ENCODE measurements around the gene ATMIN.
A peak's percentile ranks its signal among the peaks of the same experiment; 100 is the strongest.

The ATMIN gene

DNA sequence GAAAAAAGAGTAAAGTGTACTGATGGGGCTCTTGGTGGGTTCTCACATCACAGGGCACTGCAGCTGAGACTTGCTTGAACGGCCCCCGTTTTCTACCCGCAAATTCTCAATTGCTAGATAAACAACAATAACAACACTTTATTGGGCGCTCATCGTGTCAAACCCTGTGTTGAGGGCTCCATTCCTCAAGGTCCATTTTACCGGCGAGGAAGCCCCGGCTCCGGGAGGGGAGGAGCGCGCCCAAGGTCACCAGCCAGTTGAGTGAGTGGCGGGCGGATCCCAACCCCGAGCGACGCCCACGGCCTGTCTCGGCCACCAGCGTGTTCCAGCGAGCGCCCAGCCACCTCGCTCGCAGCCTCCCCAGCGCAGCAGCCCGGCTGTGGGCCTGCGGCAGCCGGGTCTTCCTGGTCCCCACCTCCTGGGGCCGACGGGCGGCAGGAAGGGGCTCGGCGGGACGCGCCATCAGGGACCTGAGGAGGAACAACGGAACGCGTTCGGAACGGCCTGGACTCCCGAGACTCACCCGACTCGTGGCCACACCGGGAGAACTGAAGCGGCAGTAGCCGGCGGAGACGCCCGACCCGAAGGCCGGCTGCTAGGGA lies 29.3 kb upstream of the ATMIN start:
- DNase-seq: peak in 27 of 56 donors; percentile 41 to 81 (median 60)

DNA sequence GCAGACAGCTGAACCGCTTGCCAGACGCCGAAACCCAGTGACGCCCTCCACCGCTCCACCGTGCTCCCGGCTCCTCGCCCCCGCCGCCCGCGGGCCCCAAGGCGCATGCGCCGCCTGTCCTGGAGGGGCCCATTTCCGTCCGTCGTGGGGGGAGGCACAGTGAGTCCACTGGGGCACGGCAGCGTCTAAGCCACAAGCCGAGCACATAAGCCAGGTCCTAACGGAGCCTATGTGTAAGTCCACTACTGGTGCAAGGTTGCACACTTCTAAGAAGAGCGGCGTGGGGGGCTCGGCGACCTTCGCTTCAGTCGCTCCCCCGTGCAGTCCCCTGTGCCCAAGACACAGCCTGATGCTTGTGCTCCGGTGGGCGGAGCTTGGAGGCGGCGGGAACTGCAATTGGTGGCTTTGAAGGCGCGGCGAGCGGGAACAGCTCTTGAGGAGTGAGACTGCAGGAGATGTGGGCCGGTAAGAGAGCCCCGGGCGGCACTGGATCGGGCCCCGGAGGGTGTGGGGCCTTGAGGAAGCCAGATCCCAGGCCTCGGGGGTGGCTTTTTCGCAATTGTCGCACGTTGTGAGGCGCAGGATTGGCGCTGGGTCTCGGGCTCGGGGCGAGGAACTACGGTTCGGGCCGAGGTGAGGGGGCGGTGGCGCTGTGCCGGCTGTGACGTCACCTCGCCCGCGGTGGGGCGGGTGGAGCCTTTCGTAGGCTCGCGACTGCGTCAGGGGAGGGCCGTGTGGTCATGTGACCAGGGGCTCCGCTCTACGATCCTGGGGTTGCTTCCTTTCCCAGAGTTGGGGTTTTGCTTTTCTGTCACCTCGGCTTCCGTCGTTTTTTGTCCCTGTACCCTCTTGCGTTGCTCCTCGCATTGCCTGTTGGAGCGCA lies 28.6 kb upstream of the ATMIN start, which contains the start of the genes CENPN and CMC2:
TSS of gene CENPN (plus strand) at position 402 of the 883 bp plus-strand sequence. CDS start 4,726 bp downstream, outside the sequence.
TSS of gene CMC2 (minus strand) at position 73 of the 883 bp plus-strand sequence. CDS start 9,491 bp downstream, outside the sequence.
- DNase-seq: peak; percentile 93 to 100 (median 98)

DNA sequence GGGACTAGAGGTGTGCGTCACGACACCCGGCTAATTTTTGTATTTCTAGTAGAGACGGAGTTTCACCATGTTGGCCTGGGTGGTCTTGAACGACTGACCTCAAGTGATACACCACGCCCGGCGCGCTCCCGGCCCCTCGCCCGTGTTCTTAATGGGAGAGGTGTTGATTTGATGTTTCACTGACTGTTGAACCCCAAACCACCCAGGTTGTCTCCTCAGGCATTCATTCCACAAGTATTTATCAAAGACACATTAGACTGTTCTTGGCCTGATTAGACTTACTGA lies 27.2 kb upstream of the ATMIN start:
- DNase-seq: no peak

DNA sequence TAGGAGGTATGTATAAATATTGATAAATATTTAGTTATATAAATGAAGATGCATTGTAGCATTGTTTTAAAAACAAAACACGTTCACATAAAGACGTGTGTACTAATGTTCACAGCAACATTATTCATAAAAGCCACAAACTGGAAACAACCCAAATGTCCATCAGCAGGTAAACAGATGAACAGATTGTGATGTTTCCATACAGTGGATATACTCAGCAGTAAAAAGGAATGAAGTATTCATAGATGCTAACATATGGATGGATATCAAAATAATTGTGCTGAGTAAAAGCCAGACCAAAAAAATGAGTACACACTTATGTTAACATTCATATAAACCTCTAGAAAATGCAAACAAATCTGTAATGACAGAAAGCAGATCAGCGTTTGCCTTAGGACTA lies 22.7 kb upstream of the ATMIN start:
- no peak for DNase-seq

DNA sequence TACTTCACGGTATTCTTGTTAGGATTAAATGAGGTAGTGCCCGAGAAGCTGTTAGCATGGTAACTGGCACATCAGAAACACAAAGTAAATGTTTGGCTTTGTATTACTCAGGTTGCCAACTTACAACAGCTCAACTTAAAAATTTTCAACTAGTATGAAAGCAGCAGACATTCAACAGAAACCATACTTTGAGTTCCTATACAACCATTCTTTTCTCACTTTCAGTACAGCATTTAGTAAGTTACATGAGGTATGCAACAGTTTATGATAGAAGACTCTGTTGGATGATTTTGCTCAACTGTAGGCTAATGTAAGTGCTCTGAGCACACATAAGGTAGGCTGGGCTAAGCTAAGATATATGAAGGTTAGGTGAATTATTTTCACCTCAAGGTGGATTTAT lies 21.0 kb upstream of the ATMIN start:
- DNase-seq: no peak

DNA sequence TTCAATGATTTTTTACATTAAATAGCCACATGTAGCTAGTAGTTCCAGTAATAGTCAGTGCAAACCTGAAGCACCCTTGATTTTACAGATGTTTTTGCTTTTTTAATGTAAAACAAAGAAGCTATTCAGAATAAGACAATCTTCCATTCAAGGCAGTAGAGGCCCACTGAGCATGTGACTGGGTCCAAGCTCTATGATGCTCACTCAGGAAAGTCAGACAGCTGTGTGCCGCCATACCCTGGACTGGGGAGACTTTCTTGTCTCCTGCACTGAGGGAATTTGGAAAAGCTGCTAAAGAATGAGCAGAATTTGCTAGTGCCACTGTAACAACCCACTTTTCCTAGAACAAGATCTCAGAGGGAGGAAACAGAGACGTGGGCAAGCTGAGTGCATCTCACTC lies 17.1 kb upstream of the ATMIN start:
- peak in 42 of 56 donors; percentile 8 to 83 (median 44) for DNase-seq

DNA sequence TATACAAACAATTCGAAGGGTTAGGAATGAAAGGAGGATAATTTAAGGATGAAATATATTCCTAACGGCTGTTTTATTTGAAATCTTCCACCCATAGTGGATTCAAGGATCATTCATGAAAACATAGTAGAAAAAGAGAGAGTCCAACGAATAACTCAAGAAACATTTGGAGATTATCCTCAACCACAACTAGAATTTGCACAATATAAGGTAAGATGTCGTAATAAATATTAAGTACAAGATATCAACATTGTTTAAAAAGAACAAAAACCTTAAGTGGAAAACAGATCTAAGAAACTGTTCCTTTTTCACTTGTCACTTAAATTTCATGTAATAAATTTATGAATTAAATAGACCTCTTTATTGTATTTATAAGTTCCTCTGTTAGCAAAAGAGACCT lies 9.2 kb upstream of the ATMIN start:
- no peak for DNase-seq

DNA sequence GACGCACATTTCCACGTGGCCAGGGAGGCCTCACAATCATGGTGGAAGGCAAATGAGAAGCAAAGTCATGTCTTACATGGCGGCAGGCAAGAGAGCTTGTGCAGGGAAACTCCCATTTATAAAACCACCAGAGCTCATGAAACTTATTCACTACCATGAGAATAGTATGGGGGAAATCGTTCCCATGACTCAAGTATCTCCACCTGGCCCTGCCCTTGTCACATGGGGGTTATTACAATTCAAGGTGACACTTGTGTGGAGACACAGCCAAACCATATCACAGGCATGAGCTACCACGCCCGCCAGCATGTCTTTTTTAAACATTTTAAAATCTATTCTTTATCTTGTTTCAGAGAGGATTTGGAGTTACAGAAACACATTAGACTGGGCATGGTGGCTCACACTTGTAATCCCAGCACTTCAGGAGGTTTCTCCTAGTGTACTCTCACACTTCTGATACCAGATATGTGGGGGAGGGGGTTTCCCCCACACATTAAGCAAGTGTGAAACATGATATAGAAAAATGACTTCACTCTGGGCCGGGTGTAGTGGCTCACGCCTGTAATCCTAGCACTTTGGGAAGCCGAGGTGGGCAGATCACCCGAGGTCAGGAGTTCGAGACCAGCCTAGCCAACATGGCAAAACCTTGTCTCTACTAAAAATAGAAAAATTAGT lies 5.6 kb upstream of the ATMIN start:
- no peak for DNase-seq

DNA sequence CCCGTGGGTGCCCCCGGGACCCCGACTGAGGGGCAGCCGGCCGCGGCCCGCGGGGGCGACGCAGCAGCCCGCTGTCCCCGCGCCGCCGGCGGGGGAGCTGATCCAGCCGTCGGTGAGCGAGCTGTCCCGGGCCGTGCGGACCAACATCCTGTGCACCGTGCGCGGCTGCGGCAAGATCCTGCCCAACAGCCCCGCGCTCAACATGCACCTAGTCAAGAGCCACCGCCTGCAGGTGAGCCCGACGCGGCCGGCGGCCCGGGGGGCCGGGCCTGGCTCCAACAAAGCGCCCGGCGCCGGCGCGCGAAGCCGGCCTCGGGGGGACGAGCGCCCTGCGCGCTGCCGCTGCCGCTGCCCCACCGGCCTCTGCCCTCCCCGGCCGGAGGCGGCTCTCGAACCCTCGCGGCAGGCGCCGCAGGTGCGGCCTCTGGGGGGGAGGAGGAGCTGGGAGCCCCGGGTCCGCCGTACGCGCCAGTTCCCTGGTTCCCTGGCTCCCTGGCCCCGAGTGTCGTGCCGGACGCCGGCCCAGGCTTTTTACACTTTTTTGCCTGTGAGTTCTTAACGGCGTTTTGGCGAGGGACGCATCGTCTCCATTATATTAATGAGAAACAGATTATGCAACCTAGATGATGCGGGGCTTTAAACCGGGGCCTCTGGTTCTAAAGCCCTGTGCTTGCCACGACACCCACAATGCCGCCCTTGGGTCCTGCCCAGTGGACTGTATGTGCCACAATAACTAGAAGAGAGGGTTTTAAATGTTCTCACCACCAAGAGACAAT lies 521 bp downstream of the ATMIN start:
- DNase-seq: peak in 26 of 56 donors; percentile 3 to 54 (median 34)

DNA sequence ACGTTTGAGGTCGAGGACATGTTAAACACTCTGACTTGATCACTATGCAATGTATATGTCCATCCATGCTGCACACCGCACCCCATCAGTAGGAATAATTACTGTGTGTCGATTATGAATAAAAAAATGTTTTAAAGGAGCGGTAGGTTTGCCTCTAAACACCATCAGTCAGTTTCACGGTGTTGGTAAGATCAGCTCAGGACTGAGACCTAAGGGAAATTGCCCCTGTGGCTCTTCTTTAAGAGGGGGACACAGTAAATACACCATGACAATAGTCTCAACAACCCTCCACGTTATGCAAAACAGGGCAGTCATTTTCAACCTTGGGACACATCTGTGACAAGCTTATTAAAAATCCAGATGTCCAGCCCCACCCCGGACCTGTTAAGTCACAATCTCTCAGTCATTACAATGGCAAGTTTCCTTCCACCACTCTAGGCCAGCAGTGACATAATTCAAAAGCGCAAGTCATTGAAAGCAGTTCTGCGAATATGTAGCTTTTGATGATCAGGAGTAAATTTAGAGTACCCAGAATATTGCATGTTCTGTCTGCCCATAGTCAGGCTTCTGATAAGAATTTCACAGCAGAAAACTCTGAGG lies 1.2 kb downstream of the ATMIN start:
- no peak for DNase-seq

DNA sequence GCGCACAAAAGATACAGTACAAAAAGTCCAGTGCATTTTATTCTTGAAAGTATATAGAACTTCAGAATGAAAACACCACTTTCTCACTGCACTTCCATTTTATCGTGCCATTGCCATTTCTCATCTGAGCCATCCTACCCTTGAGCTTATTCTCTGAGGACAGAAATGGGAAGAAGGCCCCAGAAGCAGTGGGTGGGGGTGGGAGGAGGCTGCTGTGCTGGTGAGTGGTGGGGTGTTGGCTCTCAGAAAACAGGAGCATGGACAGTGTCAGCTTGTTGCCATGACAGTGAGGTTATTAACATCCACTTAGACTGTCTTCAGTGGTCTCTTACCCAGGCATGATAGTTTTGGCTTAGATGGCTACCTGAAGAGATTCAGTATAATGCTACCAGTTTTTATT lies 4.5 kb downstream of the ATMIN start:
- DNase-seq: no peak

DNA sequence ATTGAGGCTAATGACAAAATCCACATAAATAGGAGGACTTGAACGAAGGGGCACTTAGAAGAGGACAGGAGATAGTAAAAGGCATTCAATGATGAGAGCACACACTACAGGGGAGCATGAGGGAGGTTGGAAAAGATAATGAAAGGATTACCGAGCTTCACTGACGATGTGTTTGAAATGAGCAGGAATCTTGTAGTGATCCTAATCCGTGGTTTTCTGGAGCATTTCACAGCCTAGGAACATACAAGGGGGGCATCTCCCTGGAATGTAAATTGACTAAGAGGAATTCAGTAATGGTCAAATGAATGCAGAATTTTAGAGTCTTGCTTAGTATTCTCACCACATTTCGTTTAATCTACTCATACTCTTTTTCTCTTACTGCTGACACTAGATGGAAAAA lies 5.2 kb downstream of the ATMIN start:
- no peak for DNase-seq

DNA sequence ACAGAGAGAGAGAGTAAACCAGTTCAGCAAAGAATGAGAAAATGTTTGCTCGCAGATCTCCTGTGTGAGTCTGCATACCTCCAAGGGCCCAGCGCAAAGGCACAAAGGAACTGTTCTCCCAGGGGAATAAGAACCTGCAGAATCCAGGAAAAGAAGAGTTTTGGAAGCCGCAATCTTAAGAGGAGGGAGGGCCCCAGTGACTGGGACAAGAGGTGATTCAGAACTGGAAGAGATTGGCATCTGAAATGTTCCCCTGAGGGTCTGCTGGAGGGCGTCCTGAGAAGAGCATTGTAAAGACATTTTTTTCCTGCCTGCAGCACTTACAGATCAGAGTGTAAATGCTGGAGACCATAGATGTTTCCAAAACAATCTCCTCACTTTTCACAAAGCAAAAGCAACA lies 6.1 kb downstream of the ATMIN start:
- no peak for DNase-seq

DNA sequence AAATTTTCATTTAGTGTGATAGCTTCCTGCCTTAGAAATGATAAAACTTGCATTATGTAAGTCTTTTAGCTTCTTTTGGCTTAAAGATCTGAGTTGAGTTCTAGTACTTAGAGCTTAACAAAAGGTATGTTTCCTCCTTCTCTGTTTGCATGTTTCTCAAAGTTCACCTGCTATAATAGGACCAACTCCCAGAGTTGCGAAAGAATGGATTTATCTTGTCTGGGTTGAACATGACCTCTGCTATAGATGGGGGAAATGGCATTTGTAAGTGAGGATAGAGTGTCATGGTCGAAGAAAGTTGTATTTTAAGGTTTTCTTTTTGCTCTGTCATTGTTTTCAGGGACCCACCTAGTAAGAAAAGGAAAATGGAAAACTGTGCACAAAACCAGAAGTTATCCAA lies 7.2 kb downstream of the ATMIN start:
- no peak for DNase-seq

DNA sequence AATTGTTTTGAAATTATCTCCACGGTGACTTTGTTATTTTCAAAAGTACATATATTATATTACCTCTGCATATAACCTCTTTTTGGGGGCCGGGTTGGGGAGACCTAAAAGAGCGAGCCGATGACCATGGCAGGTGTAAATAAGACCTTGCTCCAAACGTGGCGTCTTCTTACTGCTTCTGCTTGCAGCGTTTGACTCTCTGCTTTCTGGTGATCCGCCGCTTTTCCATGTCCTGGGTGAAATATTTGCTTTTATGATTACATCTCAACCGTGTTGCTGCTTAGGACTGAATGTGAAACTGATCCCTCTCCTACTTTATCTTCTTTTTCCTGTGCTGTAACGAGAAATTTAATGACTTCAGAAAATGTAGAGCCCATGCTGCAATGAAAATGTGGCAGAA lies 18.1 kb downstream of the ATMIN start:
- DNase-seq: no peak

DNA sequence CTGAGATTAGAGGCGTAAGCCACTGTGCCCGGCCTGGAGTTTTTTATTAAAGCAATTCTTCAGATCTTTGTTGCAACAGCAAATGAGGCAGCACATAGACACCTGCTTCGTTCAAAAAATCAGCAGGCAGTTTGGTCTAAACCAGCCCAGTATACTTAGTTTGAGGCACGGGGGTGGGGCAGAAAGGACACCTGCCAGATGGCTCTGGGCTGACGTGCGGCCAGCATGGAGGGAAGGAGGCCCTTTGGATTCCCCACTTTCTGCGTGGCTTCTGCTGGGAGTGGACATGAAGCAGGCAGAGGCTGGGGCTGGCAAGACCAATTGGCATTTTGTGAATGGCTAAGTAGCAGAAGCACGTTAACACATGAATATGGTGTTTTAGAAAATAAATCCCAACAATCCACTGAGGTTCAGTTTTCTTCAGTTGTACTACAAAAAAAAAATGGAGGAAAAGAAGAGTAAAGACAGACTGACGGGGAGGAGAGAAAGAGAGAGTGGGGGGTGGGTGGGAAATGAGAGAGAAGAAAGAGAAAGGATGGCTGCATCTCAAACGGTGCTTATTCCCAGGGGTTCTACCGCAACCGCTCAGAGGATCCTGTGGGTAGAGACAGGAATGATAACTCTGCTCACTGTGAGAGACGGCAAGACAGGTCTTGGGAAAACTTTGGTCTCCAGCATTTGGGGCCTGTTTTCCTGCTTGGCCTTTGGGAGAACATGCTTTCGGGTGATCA lies 25.1 kb downstream of the ATMIN start:
- no peak for DNase-seq

DNA sequence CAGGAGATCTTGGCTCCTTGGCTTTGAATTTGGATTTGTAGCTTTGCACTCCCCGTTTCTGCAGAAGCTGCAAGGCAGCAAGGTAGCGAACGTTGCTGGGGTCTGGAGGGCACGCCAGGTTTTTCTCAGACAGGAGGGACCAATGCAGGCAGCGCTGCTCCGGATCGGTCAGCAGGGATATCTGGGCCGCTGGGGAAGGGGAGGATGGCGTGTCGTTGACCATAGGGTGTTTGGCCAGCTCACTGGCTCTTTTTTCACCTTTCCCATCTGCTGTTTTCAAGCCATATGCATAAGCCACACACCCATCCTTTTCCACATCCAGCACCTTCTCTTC lies 25.6 kb downstream of the ATMIN start:
- DNase-seq: no peak

DNA sequence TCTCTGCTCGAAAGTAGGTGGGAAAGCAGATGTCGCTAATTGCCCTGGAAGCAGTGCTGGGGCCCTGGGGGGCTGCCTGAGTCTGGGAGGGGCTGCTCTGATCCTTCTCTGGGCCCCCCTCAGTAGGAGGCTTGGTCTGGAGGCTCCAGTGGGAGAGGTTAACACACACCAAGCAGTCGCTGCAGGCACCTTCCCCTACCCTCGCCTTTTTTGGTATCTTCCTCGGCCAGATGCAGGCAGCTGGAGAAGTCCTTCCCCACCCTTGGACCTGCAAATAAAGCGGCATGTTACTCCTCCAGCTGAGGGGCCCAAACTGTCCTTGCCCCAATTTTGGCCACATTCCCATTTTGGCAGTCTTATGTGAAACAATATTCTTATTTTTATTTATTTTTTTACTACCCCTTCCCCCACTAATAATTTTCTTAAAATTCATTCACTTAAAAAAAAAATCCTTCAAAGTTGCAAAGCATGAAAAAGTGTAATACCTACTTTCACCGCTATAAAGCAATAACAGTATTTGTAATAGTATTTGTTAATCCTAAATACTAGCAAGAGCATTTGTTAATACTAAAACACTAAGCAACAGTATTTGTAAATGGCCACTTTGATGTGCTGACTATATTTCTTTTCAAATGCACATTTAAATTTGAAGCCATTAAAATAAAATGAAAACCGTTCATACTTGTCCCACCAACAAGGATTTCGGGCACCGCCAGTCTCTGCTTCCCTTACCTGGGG lies 26.4 kb downstream of the ATMIN start:
- DNase-seq: no peak

DNA sequence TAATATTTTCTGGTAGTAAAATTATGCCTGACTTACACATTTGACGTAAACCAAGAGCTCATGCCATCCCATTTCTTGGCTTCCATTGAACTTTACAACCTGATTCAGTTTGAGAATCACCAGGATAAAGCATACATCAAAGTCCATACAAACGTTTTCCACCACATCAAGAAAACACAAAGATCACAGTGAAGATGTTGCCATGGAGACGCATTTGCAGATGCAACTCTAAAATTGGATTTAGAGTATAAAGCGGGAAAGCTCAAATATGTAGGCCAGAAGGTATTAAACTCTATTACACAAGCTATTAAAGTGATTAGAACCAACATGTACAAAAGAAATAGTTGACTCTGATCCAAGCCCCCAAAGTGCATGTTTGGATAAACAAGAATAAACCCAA lies 31.0 kb downstream of the ATMIN start:
- no peak for DNase-seq

DNA sequence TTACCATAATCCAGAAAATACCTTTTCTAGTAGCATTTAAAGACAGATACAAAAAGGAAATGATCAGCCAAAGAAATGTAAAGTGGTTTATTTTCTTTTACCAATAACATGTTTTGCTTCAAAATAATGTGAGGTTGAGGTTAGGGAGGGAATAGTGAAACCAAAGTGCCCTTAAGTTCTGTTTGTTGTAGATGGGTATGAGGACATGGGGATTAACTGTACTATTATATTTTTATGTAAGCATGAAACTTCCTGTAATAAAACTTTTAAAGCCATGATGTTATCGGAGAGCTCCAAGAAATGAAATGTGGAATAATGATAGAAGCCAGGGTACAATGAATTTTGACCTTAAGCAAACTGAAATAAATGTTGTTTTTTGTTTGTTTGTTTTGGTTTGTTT lies 31.5 kb downstream of the ATMIN start:
- no peak for DNase-seq
